Thyroid gland (tissue), 4 donors: ENCODE results near the gene NUCB2.

Experiments used
- CTCF ChIP-seq, 6 experiments: fragments of 200-600 bp in 3 of 6; fragments of 450-650 bp in 3 of 6; sonication (generic) in 3 of 6; IDR thresholded peaks; one replicate each; pipeline ENCODE4 v1.5.1; 2016 to 2019; ENCODE audit warnings: antibody characterized with exemption in 6 of 6, mild to moderate bottlenecking in 2 of 6, inconsistent platforms in 1 of 6, moderate library complexity in 1 of 6
- POLR2A ChIP-seq, 2 donors: fragments of 450-650 bp; IDR thresholded peaks; one replicate each; pipeline ENCODE4 v1.6.1; 2017; ENCODE audit warnings: antibody characterized with exemption in 2 of 2, mild to moderate bottlenecking in 2 of 2, moderate library complexity in 1 of 2

GRCh38 chr11:17260020-17260419 lies 16.5 kb upstream of the NUCB2 start:
- no peak for TF ChIP-seq CTCF (IDR thresholded peaks at IDR 0.05)
- no peak for TF ChIP-seq POLR2A (IDR thresholded peaks at IDR 0.05)
